Subcutaneous adipose tissue (tissue), 4 donors: ENCODE data around the gene GSTT4. TPM values are rescaled to one million over a fixed set of nuclear protein-coding genes. Genes with fewer than 3 reads are reported as not detected.

Experiments used
- CTCF ChIP-seq: fragments of 450-650 bp; IDR thresholded peaks from one replicate; pipeline ENCODE4 v1.5.1; 2016; ENCODE audit warnings: low read depth, mild to moderate bottlenecking, control low read depth, antibody characterized with exemption, moderate library complexity
- total RNA-seq, 4 donors: library from RNA; depleted of rRNA; stranded (reverse); fragments of >200 nt; gene quantifications; one replicate each; pipeline ENCODE4 v1.1.0, GENCODE V29; 2016

Gene GSTT4
- total RNA-seq, 4 donors from 2014 or later = not detected

GRCh38 chr22:24046024-24046423 lies 40.8 kb upstream of the GSTT4 start:
- no peak for TF ChIP-seq CTCF

- no peak for TF ChIP-seq CTCF
Observed at GRCh38 chr22:24043958-24044357, 38.7 kb upstream of the GSTT4 start.

- TF ChIP-seq CTCF = no peak
Observed at GRCh38 chr22:24040946-24041345, 35.7 kb upstream of the GSTT4 start.

GRCh38 chr22:24039046-24039445 lies 33.8 kb upstream of the GSTT4 start:
- no peak for TF ChIP-seq CTCF

DNA sequence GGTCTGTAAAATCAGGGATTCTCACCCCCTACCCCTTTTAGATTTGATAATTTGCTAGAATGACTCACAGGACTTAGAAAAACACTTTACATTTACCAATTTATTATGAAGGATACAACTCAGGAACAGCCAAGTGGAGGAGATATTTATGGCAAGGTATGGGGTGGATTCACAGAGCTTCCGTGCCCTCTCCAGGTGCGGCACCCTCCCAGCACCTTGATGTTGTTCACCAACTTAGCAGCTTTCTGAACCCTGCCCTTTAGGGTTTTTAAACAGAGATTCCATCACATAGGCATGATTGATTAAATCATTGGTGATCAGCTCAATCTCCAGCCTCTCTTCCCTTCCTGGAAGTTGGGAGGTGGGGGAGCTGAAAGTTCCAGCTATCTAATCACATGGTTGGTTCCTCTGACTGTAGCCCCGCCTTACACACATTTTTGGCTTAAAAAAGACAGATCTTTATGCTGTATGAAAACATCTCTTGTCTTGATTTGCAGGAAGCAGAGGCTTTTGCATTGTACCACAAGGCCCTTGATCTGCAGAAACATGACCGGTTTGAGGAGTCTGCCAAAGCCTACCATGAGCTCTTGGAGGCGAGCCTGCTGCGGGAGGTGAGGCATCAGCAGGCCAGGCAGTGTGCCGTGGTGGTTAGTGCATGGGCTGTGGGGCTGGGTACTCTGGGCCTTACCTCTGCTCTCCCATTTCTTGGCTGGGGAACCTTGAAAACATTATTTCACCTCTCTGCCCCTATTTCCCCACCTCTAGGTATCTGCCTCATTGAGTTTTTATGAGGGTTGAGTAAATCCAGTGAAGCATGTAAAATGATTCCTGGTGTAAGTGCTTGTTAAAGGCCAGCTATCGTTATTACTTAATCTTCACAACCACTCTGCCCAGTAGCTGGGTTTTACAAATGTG lies 32.9 kb upstream of the GSTT4 start:
- no peak for TF ChIP-seq CTCF

- no peak for TF ChIP-seq CTCF
Observed at GRCh38 chr22:24035296-24035695, 30.0 kb upstream of the GSTT4 start.

DNA sequence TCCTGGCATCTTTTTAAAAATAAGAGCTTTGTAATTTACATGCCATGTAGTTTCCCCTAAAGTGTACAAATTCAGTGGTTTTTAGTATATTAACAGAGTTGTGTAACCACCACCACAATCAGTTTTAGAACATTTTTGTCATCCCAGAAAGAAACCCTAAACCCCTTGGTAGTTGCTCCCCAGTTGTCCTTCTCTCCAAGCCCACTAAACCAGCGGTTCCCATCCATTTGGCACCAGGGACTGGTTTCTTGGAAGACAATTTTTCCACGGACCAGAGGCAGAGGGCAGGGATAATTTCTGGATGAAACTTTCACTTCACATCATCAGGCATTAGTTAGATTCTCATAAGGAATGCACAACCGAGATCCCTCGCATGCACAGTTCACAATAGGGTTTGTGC lies 28.5 kb upstream of the GSTT4 start:
- no peak for TF ChIP-seq CTCF
